ENCODE results near the gene MAGEA12.
"Not testable (repeated sequence)": the region's sequence is repeated elsewhere in the genome, so short reads cannot be mapped to it uniquely, and the experiment has no call there.

Gene MAGEA12, protein sequence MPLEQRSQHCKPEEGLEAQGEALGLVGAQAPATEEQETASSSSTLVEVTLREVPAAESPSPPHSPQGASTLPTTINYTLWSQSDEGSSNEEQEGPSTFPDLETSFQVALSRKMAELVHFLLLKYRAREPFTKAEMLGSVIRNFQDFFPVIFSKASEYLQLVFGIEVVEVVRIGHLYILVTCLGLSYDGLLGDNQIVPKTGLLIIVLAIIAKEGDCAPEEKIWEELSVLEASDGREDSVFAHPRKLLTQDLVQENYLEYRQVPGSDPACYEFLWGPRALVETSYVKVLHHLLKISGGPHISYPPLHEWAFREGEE

DNA sequence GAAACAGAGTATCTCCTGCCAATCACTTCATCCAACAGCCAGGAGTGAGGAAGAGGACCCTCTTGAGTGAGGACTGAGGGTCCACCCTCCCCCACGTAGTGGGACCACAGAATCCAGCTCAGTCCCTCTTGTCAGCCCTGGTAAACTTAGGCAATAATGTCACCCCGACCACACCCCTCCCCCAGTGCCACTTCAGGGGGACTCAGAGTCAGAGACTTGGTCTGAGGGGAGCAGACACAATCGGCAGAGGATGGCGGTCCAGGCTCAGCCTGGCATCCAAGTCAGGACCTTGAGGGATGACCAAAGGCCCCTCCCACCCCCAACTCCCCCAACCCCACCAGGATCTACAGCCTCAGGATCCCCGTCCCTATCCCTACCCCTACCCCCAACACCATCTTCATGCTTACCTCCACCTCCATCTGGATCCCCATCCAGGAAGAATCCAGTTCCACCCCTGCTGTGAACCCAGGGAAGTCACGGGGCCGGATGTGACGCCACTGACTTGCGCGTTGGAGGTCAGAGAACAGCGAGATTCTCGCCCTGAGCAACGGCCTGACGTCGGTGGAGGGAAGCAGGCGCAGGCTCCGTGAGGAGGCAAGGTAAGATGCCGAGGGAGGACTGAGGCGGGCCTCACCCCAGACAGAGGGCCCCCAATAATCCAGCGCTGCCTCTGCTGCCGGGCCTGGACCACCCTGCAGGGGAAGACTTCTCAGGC lies at the start of gene MAGEA12, which contains the start of gene CSAG1:
Gene MAGEA12, plus strand, starts transcription at position 497 of the 715 bp plus-strand sequence. CDS start 2,405 bp downstream, outside the sequence.
Gene CSAG1, minus strand, starts transcription at position 461 of the 715 bp plus-strand sequence. CDS start 1,261 bp downstream, outside the sequence.
- DNase-seq (ENCODE audit: low spot score) = no peak

DNA sequence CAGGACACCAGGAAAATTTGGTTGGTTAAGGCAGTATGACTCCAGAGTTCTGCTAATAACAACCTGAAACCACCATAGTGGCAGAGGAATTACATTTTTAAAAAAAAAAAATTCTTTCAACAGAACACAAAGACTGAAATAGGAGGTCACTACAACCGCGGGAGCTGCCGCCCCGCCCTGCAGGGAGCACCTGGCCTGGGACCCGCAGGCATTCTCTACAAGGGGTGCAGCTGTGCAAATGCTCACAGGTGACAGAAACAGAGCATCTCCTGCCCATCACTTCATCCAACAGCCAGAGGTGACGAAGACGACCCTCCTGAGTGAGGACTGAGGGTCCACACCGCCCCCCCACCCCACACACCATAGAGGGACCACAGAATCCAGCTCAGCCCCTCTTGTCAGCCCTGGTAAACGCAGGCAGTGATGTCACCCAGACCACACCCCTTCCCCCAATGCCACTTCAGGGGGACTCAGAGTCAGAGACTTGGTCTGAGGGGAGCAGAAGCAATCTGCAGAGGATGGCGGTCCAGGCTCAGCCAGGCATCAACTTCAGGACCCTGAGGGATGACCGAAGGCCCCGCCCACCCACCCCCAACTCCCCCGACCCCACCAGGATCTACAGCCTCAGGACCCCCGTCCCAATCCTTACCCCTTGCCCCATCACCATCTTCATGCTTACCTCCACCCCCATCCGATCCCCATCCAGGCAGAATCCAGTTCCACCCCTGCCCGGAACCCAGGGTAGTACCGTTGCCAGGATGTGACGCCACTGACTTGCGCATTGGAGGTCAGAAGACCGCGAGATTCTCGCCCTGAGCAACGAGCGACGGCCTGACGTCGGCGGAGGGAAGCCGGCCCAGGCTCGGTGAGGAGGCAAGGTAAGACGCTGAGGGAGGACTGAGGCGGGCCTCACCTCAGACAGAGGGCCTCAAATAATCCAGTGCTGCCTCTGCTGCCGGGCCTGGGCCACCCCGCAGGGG lies 35.3 kb upstream of the MAGEA12 start, which contains the start of gene MAGEA3:
Gene MAGEA3, plus strand, starts transcription at position 843 of the 980 bp plus-strand sequence. CDS start 2,039 bp downstream, outside the sequence.
- not testable (repeated sequence) for DNase-seq (ENCODE audit: low spot score)

DNA sequence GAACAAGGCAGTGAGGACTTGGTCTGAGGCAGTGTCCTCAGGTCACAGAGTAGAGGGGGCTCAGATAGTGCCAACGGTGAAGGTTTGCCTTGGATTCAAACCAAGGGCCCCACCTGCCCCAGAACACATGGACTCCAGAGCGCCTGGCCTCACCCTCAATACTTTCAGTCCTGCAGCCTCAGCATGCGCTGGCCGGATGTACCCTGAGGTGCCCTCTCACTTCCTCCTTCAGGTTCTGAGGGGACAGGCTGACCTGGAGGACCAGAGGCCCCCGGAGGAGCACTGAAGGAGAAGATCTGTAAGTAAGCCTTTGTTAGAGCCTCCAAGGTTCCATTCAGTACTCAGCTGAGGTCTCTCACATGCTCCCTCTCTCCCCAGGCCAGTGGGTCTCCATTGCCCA lies 33.2 kb upstream of the MAGEA12 start:
- not testable (repeated sequence) for DNase-seq (ENCODE audit: low spot score)

DNA sequence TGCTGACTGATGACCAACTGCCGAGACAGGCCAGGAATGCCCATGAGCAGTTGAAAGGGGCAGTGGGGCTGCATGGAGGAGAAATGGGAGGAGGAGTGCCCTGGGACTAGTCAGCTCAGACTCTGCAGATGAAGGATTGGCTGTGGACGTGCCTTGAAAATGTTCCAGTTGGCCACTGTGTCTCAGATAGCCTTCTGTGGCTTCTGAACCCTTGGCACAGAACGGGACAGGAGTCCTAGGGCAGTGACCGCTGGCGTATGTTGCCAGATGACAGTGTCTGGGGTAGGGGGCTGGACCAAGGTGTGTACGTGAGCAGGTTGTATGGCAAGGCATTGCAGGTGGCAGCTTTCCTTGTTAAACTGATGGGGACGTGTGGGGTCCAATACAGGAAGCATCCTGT lies 27.1 kb upstream of the MAGEA12 start:
- not testable (repeated sequence) for DNase-seq (ENCODE audit: low spot score)

DNA sequence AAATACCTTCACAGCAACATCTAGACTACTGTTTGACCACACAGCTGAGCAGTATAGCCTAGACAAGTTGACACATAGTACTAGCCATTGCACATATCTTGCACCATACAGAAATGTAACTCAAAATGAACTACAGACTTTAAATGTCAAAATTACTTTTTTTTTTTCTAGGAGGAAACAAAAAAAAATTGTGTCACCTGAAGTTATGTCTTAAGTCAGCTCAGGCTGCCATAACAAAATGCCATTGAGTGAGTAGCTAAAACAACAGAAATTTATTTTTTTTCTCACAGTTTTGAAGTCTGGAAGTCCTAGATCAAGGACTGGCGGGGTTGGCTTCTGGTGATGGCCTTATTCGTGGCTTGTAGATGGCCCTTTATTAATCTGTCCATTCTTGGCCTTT lies 24.4 kb upstream of the MAGEA12 start, which contains the start of gene CSAG2:
Gene CSAG2, minus strand, starts transcription at position 101 of the 400 bp plus-strand sequence. CDS start 161 bp downstream, outside the sequence.
- DNase-seq (ENCODE audit: low spot score) = not testable (repeated sequence)

DNA sequence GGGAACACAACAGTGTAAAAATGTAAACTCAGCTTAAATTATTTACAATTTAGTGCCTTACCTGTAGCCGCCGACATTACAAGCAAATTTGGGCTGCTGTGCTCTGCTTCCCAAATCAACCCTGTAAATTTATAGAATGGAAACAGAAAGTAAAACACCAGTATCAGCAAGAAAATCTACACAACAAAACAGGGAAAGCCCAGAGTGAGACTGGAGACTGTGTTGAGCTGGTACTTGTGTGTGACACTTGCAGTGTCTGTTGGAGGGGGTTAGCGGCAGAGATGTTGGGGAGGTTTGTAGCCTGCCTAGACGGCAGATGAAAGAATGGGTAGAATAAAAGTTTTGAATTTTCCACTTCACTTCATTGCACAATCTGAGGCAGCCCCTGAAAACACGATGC lies 20.4 kb upstream of the MAGEA12 start:
- not testable (repeated sequence) for DNase-seq (ENCODE audit: low spot score)

DNA sequence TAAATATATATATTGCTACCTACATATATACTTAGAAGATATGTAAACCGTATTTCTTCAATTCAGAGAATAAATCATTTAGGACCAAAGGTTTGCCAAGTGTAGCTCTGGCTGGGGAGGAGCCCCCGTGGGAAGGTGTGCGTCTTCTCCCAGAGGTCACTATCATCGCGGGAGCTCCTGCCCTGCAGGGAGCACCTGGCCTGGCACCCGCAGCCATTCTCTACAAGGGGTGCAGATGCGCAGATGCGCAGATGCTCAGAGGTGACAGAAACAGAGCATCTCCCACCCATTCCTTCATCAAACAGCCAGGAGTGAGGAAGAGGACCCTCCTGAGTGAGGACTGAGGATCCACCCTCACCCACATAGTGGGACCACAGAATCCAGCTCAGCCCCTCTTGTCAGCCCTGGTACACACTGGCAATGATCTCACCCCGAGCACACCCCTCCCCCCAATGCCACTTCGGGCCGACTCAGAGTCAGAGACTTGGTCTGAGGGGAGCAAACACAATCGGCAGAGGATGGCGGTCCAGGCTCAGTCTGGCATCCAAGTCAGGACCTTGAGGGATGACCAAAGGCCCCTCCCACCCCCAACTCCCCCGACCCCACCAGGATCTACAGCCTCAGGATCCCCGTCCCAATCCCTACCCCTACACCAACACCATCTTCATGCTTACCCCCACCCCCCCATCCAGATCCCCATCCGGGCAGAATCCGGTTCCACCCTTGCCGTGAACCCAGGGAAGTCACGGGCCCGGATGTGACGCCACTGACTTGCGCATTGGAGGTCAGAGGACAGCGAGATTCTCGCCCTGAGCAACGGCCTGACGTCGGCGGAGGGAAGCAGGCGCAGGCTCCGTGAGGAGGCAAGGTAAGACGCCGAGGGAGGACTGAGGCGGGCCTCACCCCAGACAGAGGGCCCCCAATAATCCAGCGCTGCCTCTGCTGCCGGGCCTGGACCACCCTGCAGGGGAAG lies 19.5 kb upstream of the MAGEA12 start, which contains the start of gene MAGEA2B:
Gene MAGEA2B, plus strand, starts transcription at position 814 of the 973 bp plus-strand sequence. CDS start 2,479 bp downstream, outside the sequence.
- not testable (repeated sequence) for DNase-seq (ENCODE audit: low spot score)

DNA sequence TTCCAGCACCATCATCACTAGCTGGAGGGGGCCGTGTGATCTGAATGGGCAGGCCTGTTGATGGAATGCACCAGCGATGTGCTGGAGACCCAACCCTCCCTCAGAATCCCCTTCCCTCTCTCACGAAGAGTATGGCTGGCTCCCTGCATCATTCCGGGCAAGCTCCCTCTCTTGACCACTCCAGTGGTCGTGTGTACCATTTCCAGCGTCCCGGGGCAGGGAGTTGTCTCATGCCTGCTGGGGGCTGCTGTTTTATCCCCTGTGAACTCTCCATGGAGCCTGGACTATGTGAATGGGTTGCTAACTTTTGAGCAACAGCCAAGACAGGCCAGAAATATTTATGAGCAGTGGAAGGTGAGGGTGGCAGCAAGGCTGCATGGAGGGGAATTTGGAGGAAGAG lies 8.1 kb upstream of the MAGEA12 start:
- no peak for DNase-seq (ENCODE audit: low spot score)

DNA sequence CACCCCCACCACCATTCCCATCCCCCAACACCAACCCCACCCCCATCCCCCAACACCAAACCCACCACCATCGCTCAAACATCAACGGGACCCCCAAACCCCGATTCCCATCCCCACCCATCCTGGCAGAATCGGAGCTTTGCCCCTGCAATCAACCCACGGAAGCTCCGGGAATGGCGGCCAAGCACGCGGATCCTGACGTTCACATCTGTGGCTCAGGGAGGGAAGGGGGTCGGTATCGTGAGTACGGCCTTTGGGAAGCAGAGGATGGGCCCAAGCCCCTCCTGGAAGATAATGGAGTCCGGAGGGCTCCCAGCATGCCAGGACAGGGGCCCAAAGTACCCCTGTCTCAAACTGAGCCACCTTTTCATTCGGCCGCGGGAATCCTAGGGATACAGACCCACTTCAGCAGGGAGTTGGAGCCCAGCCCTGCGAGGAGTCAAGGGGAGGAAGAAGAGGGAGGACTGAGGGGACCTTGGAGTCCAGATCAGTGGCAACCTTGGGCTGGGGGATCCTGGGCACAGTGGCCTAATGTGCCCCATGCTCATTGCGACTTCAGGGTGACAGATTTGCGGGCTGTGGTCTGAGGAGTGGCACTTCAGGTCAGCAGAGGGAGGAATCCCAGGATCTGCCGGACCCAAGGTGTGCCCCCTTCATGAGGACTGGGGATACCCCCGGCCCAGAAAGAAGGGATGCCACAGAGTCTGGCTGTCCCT lies 744 bp downstream of the MAGEA12 start:
- DNase-seq (ENCODE audit: low spot score) = not testable (repeated sequence)

DNA sequence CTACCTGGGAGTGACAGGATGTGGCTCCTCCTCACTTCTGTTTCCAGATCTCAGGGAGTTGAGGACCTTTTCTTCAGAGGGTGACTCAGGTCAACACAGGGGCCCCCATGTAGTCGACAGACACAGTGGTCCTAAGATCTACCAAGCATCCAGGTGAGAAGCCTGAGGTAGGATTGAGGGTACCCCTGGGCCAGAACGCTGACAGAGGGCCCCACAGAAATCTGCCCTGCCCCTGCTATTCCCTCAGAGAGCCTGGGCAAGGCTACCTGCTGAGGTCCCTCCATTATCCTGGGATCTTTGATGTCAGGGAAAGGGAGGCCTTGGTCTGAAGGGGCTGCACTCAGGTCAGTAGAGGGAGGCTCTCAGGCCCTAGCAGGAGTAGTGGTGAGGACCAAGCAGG lies 1.5 kb downstream of the MAGEA12 start:
- no peak for DNase-seq (ENCODE audit: low spot score)

DNA sequence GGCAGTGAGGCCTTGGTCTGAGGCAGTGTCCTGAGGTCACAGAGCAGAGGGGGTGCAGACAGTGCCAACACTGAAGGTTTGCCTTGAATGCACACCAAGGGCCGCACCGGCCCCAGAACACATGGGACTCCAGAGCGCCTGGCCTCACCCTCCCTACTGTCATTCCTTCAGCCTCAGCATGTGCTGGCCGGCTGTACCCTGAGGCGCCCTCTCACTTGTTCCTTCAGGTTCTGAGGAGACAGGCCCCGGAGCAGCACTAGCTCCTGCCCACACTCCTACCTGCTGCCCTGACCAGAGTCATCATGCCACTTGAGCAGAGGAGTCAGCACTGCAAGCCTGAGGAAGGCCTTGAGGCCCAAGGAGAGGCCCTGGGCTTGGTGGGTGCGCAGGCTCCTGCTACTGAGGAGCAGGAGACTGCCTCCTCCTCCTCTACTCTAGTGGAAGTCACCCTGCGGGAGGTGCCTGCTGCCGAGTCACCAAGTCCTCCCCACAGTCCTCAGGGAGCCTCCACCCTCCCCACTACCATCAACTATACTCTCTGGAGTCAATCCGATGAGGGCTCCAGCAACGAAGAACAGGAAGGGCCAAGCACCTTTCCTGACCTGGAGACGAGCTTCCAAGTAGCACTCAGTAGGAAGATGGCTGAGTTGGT lies 2.4 kb downstream of the MAGEA12 start:
- DNase-seq (ENCODE audit: low spot score) = no peak

DNA sequence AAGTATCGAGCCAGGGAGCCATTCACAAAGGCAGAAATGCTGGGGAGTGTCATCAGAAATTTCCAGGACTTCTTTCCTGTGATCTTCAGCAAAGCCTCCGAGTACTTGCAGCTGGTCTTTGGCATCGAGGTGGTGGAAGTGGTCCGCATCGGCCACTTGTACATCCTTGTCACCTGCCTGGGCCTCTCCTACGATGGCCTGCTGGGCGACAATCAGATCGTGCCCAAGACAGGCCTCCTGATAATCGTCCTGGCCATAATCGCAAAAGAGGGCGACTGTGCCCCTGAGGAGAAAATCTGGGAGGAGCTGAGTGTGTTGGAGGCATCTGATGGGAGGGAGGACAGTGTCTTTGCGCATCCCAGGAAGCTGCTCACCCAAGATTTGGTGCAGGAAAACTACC lies 3.0 kb downstream of the MAGEA12 start:
- not testable (repeated sequence) for DNase-seq (ENCODE audit: low spot score)

DNA sequence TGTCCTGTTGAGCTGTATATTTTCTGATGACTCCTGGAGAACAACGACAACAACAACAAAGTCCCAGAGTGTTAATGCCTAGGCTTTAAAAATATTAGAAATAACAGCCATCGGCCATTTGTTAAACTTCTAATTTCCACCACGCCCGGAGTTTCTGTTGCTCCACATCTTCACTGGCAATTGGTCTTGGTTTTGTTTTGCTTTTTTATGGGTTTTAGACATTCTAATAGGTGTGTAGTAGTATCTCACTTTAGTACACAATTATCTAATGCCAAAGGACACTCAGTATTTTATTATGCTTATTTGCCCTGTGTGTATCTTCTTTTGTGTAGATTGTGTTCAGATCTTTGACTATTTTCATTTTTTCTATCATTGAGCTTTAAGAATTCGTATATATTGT lies 5.0 kb downstream of the MAGEA12 start:
- no peak for DNase-seq (ENCODE audit: low spot score)

DNA sequence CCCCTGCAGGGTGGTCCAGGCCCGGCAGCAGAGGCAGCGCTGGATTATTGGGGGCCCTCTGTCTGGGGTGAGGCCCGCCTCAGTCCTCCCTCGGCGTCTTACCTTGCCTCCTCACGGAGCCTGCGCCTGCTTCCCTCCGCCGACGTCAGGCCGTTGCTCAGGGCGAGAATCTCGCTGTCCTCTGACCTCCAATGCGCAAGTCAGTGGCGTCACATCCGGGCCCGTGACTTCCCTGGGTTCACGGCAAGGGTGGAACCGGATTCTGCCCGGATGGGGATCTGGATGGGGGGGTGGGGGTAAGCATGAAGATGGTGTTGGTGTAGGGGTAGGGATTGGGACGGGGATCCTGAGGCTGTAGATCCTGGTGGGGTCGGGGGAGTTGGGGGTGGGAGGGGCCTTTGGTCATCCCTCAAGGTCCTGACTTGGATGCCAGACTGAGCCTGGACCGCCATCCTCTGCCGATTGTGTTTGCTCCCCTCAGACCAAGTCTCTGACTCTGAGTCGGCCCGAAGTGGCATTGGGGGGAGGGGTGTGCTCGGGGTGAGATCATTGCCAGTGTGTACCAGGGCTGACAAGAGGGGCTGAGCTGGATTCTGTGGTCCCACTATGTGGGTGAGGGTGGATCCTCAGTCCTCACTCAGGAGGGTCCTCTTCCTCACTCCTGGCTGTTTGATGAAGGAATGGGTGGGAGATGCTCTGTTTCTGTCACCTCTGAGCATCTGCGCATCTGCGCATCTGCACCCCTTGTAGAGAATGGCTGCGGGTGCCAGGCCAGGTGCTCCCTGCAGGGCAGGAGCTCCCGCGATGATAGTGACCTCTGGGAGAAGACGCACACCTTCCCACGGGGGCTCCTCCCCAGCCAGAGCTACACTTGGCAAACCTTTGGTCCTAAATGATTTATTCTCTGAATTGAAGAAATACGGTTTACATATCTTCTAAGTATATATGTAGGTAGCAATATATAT lies 20.4 kb downstream of the MAGEA12 start, which contains the start of gene MAGEA2:
Gene MAGEA2, minus strand, starts transcription at position 157 of the 965 bp plus-strand sequence. CDS start 2,479 bp downstream, outside the sequence.
- DNase-seq (ENCODE audit: low spot score) = not testable (repeated sequence)

DNA sequence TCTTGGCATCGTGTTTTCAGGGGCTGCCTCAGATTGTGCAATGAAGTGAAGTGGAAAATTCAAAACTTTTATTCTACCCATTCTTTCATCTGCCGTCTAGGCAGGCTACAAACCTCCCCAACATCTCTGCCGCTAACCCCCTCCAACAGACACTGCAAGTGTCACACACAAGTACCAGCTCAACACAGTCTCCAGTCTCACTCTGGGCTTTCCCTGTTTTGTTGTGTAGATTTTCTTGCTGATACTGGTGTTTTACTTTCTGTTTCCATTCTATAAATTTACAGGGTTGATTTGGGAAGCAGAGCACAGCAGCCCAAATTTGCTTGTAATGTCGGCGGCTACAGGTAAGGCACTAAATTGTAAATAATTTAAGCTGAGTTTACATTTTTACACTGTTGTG lies 21.3 kb downstream of the MAGEA12 start:
- not testable (repeated sequence) for DNase-seq (ENCODE audit: low spot score)

DNA sequence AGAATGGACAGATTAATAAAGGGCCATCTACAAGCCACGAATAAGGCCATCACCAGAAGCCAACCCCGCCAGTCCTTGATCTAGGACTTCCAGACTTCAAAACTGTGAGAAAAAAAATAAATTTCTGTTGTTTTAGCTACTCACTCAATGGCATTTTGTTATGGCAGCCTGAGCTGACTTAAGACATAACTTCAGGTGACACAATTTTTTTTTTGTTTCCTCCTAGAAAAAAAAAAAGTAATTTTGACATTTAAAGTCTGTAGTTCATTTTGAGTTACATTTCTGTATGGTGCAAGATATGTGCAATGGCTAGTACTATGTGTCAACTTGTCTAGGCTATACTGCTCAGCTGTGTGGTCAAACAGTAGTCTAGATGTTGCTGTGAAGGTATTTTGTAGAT lies 25.4 kb downstream of the MAGEA12 start, which contains the start of gene CSAG3:
Gene CSAG3, plus strand, starts transcription at position 301 of the 400 bp plus-strand sequence.
- DNase-seq (ENCODE audit: low spot score) = not testable (repeated sequence)

DNA sequence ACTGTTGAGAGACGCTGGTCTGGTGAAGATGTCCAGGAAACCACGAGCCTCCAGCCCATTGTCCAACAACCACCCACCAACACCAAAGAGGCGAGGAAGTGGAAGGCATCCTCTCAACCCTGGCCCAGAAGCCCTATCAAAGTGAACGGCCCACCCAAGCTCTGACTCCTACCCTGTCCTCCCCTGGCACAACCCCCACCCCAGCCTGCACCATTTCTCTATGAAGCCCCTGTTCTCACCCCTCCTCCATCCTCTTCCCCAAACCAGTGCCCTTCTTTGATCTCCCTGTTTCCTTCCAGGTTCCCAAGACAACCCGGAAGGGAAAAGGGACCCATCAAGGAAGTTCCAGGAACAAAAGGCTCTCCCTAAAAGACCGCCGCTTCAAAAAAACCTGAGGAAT lies 26.0 kb downstream of the MAGEA12 start:
- not testable (repeated sequence) for DNase-seq (ENCODE audit: low spot score)

DNA sequence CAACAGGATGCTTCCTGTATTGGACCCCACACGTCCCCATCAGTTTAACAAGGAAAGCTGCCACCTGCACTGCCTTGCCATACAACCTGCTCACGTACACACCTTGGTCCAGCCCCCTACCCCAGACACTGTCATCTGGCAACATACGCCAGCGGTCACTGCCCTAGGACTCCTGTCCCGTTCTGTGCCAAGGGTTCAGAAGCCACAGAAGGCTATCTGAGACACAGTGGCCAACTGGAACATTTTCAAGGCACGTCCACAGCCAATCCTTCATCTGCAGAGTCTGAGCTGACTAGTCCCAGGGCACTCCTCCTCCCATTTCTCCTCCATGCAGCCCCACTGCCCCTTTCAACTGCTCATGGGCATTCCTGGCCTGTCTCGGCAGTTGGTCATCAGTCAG lies 28.0 kb downstream of the MAGEA12 start:
- not testable (repeated sequence) for DNase-seq (ENCODE audit: low spot score)

Measured in SW480 (cell line).